Measurements from ENCODE around the gene IFNGR1.
"Not testable (repeated sequence)": the region's sequence is repeated elsewhere in the genome, so short reads cannot be mapped to it uniquely, and the experiment has no call there.

IFNGR1 gene

DNA sequence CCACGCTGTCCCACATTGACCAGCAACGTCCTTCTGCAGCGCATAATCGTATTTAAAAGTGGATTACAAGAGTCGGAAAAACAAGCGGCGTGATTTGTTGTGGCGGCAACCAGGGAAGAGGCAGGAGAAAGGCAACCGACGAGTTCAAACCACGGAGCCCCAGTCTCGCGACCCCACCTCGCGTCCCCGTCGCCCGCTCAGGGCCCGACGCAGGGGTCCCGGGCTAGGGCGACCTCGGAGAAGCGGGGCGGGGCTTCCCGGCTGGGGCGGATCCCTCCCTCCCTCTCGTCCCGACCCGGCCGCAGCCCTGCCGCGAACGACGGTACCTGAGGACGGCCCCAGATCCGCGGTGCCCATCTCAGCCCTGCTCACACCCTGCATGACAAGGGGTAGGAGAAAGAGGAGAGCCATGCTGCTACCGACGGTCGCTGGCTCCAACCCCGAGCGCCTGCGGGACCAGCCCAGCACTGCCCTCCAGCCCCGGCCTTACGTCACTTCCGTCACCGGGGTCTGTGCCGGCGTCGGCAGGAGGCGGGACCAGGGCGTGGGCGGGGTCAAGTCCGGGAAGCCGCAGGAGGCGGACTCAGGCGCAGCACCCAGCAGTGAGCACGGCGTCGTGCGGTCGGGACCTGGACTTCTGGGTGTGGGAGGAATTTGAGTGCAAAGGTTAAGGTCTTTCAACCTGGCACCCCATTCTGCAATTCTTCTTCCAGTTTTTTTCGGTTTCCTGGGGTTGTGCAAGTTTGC is at the start of gene IFNGR1:
Gene IFNGR1, minus strand, starts transcription at position 469 of the 747 bp plus-strand sequence. Its CDS starts 58 bp downstream, at position 411.
- peak; percentile 91 to 93 for DNase-seq (ENCODE audit: low read depth in 1 of 2, low spot score in 1 of 2)

DNA sequence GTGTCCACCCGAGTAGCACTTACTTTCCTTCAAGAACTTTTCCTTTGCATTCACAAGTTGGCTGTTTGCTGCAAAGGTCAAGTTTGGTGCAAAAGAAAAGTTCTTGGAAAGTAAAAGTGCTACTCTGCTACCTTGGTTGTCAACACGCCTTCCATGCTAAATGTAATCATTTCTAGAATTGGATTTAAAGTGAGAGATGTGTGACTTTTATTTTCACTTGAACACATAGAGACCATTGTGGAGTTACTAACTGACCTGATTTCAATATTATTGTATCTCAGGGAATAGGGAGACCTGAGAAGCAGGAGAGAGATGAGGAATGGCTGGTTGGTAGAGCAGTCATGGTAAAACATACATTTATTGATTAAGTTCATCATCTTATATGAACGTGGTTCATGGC is 49.7 kb upstream of the IFNGR1 start:
- DNase-seq (ENCODE audit: low read depth in 1 of 2, low spot score in 1 of 2), result no peak

DNA sequence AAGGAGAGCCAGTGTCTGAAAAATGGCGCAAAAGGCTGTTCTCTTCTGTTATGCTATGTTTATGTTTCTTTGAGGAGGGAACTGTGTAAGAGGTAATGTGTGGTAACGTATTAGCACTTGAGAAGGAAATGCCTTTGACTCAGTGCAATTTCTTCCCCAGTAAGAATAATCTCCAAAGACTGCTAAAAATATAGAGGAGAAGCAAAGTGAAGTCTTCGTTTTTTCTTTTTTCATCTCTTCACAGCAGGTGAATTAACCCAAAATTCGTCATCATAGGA is 47.1 kb upstream of the IFNGR1 start:
- no peak for DNase-seq (ENCODE audit: low read depth in 1 of 2, low spot score in 1 of 2)

DNA sequence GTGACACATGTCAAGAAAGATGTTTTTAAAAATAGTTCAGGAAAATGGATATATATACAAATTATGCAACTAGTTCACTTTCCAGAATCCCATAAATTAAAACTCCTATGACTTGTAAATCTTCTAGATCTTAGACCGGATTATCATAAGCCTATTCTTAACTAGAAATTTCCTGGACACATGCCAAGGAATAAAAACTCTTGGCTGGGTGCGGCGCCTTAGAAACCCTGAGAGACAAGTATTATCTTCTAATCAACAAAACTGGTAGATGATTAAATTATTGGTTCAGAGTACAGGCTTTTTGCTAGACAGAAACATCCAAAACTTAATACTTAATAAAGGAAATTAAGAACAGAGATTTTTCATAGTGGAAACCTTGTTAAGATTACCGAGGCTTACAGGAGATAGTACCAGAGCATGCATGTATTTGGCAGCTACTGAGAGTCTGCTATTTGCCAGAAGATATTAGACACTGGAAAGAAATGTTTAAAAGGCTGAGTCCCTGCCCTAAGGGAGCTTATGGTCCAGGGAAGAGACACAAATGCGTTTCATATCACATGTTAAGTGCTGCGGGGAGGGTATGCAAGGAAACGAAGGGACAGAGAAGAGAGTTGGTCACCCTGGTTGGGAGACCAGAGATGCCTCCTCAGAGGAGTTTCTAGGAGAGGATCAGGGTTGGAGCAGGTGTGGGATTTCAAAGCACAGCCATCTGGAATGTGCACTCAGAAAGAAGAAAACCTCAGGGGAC is 46.5 kb upstream of the IFNGR1 start:
- DNase-seq (ENCODE audit: low read depth in 1 of 2, low spot score in 1 of 2), result no peak

DNA sequence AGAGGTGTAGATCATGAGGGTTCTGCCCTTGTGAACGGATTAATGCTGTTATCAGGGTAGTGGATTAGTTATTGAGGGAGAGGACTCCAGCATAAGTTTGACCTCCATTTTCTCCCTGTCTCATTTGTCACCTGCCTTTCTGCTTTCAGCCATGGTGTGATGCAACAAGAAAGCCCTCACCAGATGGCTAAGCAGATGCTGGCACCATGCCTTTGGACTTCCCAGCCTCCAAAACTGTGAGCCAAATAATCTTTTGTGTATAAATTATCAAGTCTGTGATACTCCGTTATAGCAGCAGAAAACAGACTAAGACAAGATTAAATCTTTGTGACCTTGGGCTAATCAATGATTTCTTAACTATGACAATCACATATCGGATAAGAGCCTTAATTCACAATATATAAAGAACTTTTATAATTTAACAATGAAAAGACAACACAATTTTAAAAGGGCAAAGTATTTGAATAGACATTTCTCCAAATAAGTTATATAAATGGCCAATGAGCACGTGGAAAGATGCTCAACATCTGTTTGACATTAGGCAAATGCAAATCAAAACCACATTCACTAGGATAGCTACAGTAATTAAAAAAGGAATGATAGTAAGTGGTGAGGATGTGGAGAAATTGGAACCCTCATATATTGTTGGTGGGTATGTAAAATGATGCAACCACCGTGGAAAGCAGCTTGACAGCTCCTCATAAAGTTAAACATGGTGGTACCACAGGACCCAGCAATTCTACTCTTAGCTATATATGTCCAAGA is 45.3 kb upstream of the IFNGR1 start:
- no peak for DNase-seq (ENCODE audit: low read depth in 1 of 2, low spot score in 1 of 2)

DNA sequence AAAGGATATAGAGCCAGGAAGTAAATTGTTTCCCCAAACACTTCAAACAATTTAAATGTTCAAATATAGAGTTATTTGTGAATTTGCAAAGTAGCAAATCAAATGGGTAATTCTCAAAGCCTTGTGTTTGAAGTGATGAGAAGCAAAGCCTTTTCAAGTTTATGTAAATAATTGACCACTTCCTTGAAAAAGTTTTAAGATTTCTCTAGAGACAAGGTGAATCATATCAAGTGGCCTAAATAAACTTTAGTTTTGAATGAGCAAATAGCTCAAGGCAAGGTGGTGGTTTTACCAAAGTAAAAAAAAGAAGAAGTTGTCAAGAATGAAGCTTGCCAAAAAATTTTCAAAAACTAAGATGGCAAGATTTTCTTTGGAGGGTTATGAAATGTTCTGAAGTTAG is 42.6 kb upstream of the IFNGR1 start:
- no peak for DNase-seq (ENCODE audit: low read depth in 1 of 2, low spot score in 1 of 2)

DNA sequence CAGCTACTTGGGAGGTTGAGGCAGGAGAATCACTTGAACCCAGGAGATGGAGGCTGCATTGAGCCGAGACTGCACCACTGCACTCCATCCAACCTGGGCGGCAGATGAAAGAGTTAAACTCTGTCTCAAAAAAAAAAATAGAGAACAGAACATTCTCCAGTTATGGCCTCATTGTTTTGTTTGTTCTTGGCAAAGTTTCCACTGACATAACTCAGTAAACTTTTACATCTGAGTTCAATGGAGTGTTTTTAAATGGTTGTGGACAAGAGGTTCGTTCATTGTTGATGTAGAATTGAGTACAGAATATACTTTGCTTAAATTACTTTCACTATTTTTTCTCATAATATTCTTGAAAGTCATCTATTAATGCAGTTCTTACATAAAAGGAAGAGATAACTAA is 42.2 kb upstream of the IFNGR1 start:
- DNase-seq (ENCODE audit: low read depth in 1 of 2, low spot score in 1 of 2), result no peak

DNA sequence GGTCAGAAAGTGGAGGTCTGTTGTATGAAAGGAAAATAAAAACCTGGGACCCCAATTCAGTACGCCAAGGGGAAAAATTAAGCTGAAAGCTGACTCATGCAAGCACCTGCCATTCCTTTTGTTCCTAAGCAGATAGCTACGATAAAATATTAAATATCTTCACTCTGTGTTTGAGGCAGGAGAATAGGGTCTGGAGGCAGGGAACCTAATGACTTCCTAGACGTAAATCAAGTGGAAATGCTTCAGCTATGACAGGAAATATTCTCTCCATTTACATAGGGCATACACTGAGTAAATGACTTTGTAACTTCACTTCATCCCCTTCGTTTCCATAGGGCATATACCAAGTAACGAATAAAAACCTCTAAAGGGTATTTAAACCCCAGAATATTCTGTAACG is 41.0 kb upstream of the IFNGR1 start:
- no peak for DNase-seq (ENCODE audit: low read depth in 1 of 2, low spot score in 1 of 2)

DNA sequence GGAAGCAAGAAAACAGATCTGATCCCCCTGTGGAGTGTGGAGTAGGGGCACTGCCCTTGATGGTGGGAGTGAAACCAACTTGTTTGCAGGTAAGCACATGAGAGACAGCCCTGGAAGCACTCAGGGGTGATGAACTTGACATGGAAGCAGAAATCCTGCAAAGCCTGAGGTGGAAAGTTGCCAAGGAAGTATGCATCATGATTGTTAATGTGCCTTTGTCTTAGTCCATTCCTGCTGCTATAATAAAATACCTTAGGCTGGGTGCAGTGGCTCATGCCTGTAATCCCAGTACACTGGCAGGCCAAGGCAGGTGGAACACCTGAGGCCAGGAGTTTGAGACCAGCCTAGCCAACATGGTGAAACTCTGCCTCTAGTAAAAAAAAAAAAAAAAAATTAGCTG is 40.2 kb upstream of the IFNGR1 start:
- DNase-seq (ENCODE audit: low read depth in 1 of 2, low spot score in 1 of 2), result no peak

DNA sequence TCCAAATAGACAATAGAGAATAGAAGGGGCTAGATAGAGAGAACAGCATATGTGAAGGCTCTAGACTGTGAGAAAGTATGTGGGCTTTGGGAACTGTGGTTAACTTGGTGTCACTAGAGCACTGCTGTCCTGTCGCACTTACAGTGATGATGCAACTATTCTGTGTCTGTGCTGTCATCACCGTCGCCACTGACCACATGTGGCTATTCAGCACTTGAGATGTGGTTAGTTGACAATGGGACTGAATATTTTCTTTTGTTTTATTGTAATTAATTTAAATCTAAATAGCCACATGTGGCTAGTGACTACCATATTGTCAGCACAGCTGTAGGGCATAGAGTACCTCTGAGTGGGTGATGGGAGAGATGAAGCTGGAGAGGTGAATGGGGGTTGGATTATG is 39.0 kb upstream of the IFNGR1 start:
- DNase-seq (ENCODE audit: low read depth in 1 of 2, low spot score in 1 of 2), result no peak

DNA sequence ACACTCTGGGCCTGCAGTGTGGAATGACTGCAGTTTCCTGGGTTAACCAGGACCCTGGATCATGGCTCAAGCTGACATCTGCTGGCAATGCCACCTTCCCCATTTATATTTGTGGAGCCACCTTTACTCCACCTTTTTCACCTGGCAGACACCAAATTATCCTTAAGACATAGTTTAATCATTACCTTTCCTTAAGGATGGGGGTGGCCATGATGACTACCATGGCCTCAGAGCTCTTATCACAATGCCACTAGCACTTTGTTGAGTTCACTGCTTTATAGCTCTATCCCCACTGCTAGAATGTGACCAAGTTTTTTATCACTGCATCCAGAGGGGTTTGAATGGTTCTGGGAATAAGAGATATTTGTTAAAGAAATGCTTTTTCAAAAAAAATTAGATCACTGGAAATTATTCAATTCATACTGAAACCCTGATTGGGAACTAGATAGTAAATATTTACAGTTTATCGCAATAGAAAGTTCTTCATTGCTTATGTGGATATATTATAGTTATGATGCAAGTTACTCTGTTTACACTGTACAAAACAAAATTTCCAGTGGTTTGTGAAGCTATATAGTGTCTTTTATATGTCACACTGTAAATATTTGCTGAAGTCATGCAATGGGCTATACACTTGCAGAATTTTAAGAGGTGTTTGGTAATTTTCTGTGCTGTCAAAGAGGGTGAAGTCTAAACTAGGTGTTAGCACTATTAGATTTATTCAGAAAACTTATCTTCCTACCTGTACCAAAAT is 37.3 kb upstream of the IFNGR1 start:
- no peak for DNase-seq (ENCODE audit: low read depth in 1 of 2, low spot score in 1 of 2)

DNA sequence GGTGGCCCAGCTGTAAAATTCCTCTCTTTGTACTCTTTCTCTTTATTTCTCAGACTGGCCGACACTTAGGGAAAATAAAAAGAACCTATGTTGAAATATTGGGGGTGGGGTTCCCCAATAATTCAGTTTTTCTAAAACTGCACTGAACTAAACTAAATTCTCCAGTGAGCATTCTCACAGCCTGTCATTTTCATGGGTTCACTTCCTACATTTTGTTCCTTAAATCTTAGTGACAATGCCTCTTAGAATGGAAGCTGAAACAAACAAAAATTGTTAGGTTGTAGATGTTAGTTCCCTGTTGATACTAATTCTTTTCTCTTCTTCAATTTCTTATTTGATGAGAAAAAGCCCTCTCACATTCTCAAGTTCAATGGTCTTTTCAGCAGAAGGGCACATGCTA is 35.8 kb upstream of the IFNGR1 start:
- DNase-seq (ENCODE audit: low read depth in 1 of 2, low spot score in 1 of 2), result no peak

DNA sequence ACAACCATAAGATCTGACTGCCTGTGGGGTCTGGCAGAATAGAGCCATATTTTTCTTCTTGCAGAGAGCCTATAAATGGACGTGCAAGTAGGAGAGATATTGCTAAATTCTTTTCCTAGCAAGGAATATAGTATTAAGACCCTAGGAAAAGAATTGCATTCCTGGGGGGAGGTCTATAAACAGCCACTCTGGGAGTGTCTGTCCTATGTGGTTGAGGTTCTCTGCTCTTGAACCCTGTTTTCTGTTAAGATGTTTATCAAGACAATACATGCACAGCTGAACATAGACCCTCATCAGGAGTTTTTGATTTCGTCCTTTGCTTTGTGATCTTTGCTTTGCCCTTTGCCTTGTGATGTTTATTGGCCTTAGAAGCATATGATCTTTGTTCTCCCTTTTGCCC is 35.2 kb upstream of the IFNGR1 start:
- not testable (repeated sequence) for DNase-seq (ENCODE audit: low read depth in 1 of 2, low spot score in 1 of 2)

DNA sequence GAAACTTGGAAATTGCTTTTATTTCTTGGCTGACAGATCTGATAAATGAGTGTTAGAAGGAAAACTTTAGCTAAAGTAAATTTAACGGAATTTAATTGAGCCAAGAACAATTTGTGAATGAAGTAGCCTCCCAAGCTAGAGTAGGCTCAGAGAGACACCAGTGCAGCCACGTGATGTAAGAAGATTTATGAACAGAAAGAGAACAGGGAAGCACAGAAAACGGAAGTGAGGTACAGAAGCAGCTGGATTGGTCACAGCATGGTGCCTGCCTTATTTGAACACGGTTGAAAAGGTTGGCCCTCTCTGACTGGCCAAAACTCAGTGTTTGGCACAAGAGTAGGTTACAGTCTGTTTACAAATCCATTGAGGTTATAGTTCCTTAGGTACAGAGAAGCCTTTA is 29.5 kb upstream of the IFNGR1 start:
- no peak for DNase-seq (ENCODE audit: low read depth in 1 of 2, low spot score in 1 of 2)

DNA sequence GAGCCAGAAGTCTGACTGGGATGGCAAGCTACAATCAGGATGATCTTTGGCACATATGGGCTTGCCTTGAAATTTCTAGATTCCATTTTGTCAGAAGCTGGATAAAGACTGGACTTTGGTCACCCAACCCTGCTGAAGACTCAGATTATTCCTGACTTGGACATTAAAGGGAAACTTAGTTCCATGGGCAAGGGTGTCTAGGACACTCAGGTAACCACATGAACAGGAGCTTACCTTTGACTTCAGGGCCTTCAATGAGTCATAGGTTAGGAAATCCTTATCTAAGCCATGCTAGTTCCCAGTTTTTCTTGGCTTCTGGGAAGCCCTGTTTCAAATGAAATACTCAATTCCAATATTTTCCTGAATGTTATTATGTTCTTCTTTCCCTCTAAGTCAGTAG is 28.5 kb upstream of the IFNGR1 start:
- no peak for DNase-seq (ENCODE audit: low read depth in 1 of 2, low spot score in 1 of 2)

DNA sequence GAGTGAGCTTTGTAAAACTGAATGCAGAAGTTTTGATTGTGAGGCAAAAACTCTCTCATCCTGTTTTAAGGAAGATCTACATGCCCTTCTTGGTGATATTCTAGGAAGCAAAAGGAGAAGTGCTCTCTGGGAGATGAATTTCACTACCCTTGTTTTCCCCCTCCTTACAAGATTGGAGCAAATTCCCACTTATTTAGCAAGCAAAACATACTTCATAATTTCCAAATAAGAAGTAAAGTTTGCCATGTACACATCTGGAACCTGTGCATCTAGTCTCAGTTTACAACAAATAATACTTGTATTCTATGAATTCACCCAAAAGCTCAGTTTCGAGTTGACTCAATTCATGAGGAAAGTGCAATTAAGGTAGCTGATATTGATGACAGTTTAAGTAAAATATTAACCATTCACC is 27.6 kb upstream of the IFNGR1 start:
- no peak for DNase-seq (ENCODE audit: low read depth in 1 of 2, low spot score in 1 of 2)

DNA sequence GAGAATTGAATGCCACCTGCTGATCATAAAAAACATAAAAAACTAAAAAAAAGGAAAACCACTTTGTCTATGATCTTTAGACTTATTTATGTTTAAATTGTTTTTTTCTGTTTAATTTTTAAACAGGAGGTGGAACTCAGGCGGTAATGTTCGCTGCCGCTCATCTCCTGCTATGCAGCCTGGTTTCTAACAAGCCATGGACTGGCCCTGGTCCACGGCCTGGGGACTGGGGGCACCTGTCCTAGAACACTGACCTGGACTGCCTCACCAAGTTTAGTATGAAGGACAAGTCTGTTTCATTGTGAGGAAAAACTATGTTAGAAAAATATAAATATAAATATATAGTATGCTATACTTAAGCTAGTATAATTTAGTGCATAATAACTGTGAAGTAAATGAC is 27.0 kb upstream of the IFNGR1 start:
- no peak for DNase-seq (ENCODE audit: low read depth in 1 of 2, low spot score in 1 of 2)

DNA sequence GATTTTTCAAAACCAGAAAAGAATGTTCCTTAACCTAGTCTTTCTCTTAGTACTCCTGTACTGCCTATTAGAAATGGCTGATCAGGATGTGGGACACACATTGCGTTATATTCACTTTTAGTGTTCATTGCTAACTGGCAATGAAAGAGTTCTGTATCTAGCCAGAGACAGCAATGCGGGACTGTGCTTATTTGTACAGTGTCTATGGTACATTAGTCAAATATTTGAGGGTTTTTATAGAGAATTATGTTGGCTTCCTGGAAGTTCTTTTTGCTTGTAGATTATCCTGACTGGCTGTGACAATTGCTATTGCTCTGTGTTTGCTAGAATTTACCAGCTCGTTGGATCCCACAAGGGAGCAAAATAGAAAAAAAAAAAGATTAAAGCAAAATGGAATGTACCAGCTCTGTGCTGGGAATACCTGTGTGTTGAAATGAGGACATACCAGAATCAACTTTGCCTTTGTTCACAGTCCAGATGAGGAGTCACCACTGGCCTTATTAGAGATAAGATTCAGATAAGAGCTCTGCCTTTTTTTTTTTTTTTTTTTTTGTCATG is 22.4 kb upstream of the IFNGR1 start:
- no peak for DNase-seq (ENCODE audit: low read depth in 1 of 2, low spot score in 1 of 2)

DNA sequence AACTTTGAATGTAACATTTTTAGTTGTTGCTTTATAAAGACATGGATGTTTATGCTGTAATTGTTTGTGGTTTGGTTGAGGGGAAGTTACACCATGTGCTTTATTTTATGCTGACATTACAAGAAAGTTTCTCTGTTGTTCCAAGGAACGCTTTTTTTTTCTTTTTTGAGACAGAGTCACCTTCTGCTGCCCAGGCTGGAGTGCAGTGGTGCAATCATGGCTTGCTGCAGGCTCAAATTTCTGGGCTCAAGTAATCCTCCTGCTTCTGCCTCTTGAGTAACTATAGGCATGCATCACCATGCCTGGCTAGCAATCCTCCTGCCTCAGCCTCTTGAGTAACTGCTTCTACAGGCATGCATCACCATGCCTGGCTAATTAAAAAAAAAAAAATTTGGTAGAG is 21.0 kb upstream of the IFNGR1 start:
- DNase-seq (ENCODE audit: low read depth in 1 of 2, low spot score in 1 of 2), result no peak

DNA sequence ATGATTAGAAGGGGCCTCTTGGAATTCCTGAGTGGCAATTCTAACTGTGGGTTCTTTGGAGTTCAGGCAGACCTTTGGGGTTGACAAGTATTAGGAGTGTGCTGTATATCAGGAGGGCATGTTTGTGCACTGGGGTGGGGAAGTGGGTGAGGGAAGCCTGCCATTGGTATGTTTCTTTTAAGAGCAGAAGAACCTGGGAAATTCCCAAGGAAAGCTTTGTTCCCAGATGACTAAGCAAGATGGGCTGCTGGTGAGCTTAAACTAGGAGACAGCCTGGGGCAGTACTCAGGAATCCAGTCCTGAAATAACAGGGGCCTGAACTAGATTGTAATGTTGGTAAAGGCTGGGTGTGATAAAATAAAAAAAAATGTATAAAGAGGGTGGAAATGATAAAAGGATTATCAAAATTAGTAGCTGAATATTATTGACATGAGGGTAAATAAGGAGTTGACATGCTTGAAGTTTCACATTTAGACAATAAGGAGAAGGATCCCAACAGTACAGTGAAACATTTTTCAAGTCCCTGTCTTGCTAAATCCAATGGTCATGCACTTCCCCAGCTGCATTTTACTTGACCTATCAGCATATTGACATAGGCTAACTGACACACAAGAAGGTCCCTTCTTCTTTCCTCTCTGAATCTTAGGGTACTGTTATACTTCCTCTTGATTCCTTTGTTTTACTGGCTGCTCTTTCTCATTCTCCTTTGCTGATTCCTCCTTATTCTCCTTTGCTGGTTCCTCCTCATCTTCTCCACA is 18.4 kb upstream of the IFNGR1 start:
- DNase-seq (ENCODE audit: low read depth in 1 of 2, low spot score in 1 of 2), result no peak

All from activated CD4-positive, alpha-beta T cell treated with anti-CD3 and anti-CD28 coated beads, Interleukin-2, amount 50 U/mL, for 24 hours (primary cell).